ENCODE measurements around the gene ECSIT. TPM values are rescaled to one million over a fixed set of nuclear protein-coding genes. Genes with fewer than 3 reads are reported as not detected.
"Not testable (repeated sequence)": the region's sequence is repeated elsewhere in the genome, so short reads cannot be mapped to it uniquely, and the experiment has no call there.

Gene ECSIT
- total RNA-seq, 1 experiment from 2014 or later, result 51.2 TPM

DNA sequence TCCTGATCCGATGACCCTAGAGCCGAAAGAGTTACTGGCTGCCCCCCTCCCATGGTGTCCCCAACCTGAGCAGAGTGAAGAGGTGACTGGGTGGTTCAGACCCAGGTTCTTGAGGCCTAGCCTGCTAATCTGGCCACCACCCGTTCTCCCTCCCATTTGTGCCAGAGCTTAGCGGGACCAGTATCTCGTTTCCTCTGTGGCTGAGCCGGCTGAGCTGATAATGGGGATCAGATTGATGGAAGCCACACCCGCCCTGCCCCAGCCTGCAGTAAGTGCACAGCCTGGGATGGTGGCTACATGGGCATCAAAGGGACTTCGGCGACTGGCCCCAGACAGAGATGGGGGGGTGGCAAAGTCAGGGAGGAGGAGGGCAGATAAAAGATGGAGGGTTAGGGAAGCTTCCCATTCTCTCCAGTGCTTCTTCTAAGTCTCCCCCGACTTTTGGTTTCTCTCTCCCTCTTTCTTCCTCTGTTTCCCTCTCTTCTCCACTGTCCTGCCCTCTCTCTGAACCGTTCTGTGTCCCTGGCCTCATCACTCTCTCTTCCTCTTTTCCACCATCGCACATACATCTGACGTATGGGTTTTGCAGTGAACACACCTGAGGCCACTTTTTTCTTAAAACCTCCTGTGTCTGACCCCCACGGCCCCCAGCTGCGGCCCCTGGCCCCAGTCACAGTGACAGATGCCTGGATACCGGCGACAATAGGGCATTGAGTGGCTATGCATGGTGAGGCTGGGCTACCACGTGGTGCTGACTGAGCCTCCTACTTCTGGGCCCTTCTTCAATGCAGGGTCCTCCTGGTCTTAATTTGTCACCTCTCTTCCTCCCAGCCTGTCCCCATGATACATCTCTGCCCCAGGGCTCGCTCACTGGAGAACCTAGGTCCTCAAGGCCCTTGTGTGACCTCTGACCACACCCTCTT lies 50.5 kb downstream of the ECSIT start:
- no peak for DNase-seq (ENCODE audit: low read depth)

DNA sequence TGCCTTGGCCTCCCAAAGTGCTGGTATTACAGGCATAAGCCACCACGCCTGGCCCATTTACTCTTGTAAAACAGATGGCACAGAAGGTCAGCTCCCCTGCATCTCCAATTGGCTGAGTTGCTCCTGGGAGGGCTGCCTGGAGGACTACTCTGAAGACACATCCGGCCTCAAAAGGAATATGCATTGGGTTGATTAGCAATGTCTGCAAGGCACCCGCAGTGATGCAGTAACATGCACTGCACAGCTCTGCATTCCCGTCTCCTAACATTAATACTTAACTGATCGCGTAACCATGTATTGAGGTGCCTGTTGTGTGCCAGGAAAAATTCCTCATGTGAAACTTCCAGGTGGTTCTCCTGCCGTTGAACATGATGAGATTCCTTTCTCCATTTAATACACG lies 53.1 kb downstream of the ECSIT start:
- no peak for DNase-seq (ENCODE audit: low read depth)

DNA sequence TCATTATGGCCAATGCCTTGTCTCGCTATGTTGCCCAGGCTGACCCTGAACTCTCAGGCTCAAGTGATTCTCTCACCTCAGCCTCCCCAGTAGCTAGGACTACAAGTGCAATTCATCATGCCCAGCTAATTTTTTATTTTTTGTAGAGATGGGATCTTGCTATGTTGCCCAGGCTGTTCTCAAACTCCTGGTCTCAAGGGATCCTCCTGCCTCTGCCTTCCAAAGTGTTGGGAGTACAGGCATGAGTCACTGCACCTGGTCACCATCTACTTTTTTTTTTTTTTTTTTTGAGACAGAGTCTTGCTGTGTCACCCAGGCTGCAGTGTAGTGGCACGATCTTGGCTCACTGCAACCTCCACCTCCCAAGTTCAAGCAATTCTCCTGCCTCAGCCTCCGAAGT lies 53.6 kb downstream of the ECSIT start:
- not testable (repeated sequence) for DNase-seq (ENCODE audit: low read depth)

- no peak for DNase-seq (ENCODE audit: low read depth)
These were observed 55.2 kb downstream of the ECSIT start for GRCh38 chr19:11473725-11474124.

DNA sequence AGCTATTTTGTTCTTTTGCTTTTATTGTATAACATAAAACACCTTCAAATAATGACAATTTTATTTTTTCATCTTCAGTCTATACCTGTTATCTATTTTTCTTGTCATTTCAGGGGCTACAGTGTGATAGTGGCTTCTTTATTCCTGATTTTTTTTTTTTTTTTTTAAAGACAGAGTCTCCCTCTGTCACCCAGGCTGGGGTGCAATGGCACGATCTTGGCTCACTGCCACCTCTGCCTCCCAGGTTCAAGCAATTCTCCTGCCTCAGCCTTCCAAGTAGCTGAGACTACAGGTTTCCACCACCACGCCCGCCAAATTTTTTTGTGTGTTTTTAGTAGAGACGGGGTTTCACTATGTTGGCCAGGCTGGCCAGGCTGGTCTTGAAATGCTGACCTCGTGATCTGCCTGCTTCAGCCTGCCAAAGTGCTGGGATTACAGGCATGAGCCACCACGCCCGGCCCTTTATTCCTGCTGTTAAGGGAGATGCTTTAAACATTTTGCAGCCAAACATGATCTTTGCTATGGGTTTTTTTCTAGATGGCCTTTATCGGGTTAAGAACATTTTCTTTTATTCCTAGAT lies 60.6 kb downstream of the ECSIT start:
- not testable (repeated sequence) for DNase-seq (ENCODE audit: low read depth)

DNA sequence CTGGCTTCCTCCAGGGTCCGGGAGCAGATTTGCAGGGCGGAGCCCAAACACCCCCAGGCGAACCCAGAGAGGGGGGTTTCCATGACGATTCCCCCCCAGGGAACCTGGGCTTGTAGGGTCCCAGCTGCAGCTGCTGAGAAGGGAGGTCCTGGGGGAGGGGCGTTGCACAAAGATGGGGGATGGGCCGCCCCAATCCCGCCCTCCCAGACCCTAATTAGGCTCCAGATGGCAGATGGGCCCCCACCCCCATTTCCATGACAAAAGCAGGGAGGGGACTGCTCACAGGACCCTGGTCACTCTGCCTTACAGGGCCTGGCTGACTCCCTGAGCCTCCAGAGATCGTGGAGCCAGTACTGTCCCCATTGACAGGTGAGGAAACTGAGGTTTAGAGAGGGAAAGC lies 63.3 kb downstream of the ECSIT start:
- no peak for DNase-seq (ENCODE audit: low read depth)

GRCh38 chr19:11464333-11465265 lies 64.3 kb downstream of the ECSIT start:
- no peak for DNase-seq (ENCODE audit: low read depth)

DNA sequence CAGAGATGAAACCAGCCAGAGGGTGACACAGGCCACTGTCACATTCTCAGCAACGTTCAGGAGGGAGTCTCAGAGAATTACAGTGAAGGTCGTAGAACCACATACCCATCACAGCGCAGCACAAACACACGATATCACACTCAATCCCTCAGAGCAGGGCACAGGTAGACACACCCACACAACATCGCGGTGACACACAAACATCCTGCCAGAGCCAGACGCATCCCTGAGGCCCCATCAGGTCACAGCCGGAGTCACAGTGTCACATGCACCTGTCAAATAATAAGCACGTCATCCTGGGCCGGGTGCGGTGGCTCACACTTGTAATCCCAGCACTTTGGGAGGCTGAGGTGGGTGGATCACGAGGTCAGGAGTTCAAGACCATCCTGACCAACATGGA lies 65.5 kb downstream of the ECSIT start:
- DNase-seq (ENCODE audit: low read depth), result no peak

GRCh38 chr19:11461453-11461852 lies 67.5 kb downstream of the ECSIT start:
- no peak for DNase-seq (ENCODE audit: low read depth)

DNA sequence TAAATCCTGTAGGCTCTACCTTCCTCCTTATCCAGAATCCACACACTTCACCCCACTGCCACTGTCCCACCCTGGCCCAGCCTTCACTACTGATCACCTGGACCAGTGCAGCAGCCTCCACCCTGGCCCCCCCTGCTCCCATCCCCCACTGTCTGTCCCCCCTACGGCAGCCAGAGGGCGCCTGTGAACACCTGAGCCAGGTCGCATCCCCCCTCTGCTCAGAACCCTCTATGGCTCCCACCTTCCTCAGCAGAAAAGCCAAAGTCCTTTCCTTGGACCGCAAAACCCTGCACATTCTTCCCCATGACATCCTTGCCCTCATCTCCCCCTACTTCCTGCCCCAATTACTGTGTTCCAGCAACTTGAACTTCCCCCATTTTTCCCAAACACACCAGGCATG lies 68.7 kb downstream of the ECSIT start:
- DNase-seq (ENCODE audit: low read depth), result no peak

DNA sequence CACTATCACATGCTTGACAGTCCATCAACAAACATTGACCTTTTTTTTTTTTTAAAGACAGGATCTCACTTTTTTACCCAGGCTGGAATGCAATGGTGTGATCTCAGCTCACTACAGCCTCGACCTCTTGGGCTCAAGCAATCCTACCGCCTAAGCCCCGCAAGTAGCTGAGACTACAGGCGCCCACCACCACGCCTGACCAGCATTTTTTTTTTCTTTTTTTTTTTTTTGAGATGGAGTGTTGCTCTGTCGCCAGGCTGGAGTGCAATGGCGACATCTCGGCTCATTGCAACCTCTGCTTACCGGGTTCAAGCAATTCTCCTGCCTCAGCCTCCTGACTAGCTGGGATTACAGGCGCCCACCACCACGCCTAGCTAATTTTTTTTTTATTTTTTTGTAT lies 70.0 kb downstream of the ECSIT start:
- DNase-seq (ENCODE audit: low read depth), result not testable (repeated sequence)

- DNase-seq (ENCODE audit: low read depth), result no peak
These were observed 70.6 kb downstream of the ECSIT start for GRCh38 chr19:11458236-11458900.

GRCh38 chr19:11457831-11458230 lies 71.1 kb downstream of the ECSIT start:
- DNase-seq (ENCODE audit: low read depth), result no peak

- no peak for DNase-seq (ENCODE audit: low read depth)
These were observed 71.8 kb downstream of the ECSIT start for GRCh38 chr19:11457115-11457514.

DNA sequence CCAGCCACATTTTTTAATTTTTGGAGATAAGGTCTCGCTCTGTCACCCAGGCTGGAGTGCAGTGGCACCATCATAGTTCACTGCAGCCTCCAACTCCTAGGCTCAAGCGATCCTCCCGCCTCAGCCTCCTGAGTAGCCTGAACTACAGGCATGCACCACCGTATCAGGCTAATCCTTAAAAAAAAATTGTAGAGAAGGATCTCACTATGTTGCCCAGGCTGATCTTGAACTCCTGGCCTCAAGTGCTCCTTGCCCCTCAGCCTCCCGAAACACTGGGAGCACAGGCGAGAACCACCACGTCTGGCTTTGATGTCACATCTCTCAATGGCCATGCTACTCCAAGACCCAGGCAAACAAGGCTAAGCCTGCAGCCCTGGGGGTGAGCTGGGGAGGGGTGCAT lies 72.3 kb downstream of the ECSIT start:
- no peak for DNase-seq (ENCODE audit: low read depth)

Other genes starting within 250 kb of the ECSIT start
- gene TSPAN16, start 233.0 kb downstream of the ECSIT start, total RNA-seq (2014; rRNA removed; shearing (Covaris generic)), result not detected in 2 replicates
- gene RAB3D, start 189.5 kb downstream of the ECSIT start, total RNA-seq (2014; rRNA removed; shearing (Covaris generic)), result 6.2 and 7.5 TPM in 2 replicates
- gene TMEM205, start 182.9 kb downstream of the ECSIT start, total RNA-seq (2014; rRNA removed; shearing (Covaris generic)), result 211 and 255 TPM in 2 replicates
- gene CCDC159, start 182.6 kb downstream of the ECSIT start, total RNA-seq (2014; rRNA removed; shearing (Covaris generic)), result 4.3 and 4.8 TPM in 2 replicates
- gene PLPPR2, start 173.7 kb downstream of the ECSIT start, total RNA-seq (2014; rRNA removed; shearing (Covaris generic)), result 14.1 and 17.3 TPM in 2 replicates
- gene SWSAP1, start 154.5 kb downstream of the ECSIT start, total RNA-seq (2014; rRNA removed; shearing (Covaris generic)), result 2.0 and 3.0 TPM in 2 replicates
- gene EPOR, start 144.8 kb downstream of the ECSIT start, total RNA-seq (2014; rRNA removed; shearing (Covaris generic)), result 21.2 and 22.9 TPM in 2 replicates
- 3.3 and 4.2 TPM in 2 replicates for gene RGL3, start 109.8 kb downstream of the ECSIT start, total RNA-seq (2014; rRNA removed; shearing (Covaris generic))
- 2.3 and 3.1 TPM in 2 replicates for gene ODAD3, start 94.0 kb downstream of the ECSIT start, total RNA-seq (2014; rRNA removed; shearing (Covaris generic))
- gene PRKCSH, start 93.5 kb downstream of the ECSIT start, total RNA-seq (2014; rRNA removed; shearing (Covaris generic)), result 88.3 and 94.3 TPM in 2 replicates
- not detected in 2 replicates for gene ELAVL3, start 48.1 kb downstream of the ECSIT start, total RNA-seq (2014; rRNA removed; shearing (Covaris generic))
- gene ZNF653, start 23.3 kb downstream of the ECSIT start, total RNA-seq (2014; rRNA removed; shearing (Covaris generic)), result 5.9 and 6.0 TPM in 2 replicates
- gene CNN1, start 9.7 kb upstream of the ECSIT start, total RNA-seq (2014; rRNA removed; shearing (Covaris generic)), result 0.96 and 3.0 TPM in 2 replicates
- gene ELOF1, start 30.1 kb upstream of the ECSIT start, total RNA-seq (2014; rRNA removed; shearing (Covaris generic)), result 62.6 and 108 TPM in 2 replicates
- gene ACP5, start 48.5 kb upstream of the ECSIT start, total RNA-seq (2014; rRNA removed; shearing (Covaris generic)), result 1.7 and 2.1 TPM in 2 replicates
- 16.6 and 17.3 TPM in 2 replicates for gene ZNF627, start 68.3 kb upstream of the ECSIT start, total RNA-seq (2014; rRNA removed; shearing (Covaris generic))
- 7.9 and 11.5 TPM in 2 replicates for gene ZNF823, start 209.8 kb upstream of the ECSIT start, total RNA-seq (2014; rRNA removed; shearing (Covaris generic))
- 5.4 and 8.6 TPM in 2 replicates for gene ZNF441, start 237.9 kb upstream of the ECSIT start, total RNA-seq (2014; rRNA removed; shearing (Covaris generic))

Measured in RPMI7951 (cell line).